GM18526 (cell line): ENCODE results near the gene POLR2A.
A peak's percentile ranks its signal among the peaks of the same experiment; 100 is the strongest.

Experiments
- POLR2A ChIP-seq: IDR thresholded peaks from 3 replicates; pipeline ENCODE4 v1.6.1; 2011; ENCODE audit not compliant: insufficient read length; ENCODE audit errors: extremely low read depth

Gene POLR2A

GRCh38 chr17:7515911-7516610 is 31.9 kb downstream of the POLR2A start:
- no peak for TF ChIP-seq POLR2A

GRCh38 chr17:7523033-7523432 is 38.9 kb downstream of the POLR2A start:
- no peak for TF ChIP-seq POLR2A

GRCh38 chr17:7528842-7529241 is 44.7 kb downstream of the POLR2A start:
- TF ChIP-seq POLR2A: no peak

- TF ChIP-seq POLR2A: no peak
Observed at GRCh38 chr17:7530023-7530900, 46.1 kb downstream of the POLR2A start.

GRCh38 chr17:7538050-7538449 is 53.9 kb downstream of the POLR2A start:
- no peak for TF ChIP-seq POLR2A

GRCh38 chr17:7538891-7539545 is 54.9 kb downstream of the POLR2A start:
- TF ChIP-seq POLR2A: no peak

- no peak for TF ChIP-seq POLR2A
Observed at GRCh38 chr17:7541074-7541621, 57.0 kb downstream of the POLR2A start.

GRCh38 chr17:7544911-7545310 is 60.7 kb downstream of the POLR2A start:
- TF ChIP-seq POLR2A: no peak

GRCh38 chr17:7548585-7549400 is 64.6 kb downstream of the POLR2A start, which contains the start of gene TNFSF12:
TNFSF12 (plus strand) TSS chr17:7549058; CDS start chr17:7549154, 96 bp downstream.
- peak; percentile 65 for TF ChIP-seq POLR2A
